DMS79 (cell line): Measurements from ENCODE around the gene HBA1.
"Not testable (repeated sequence)": the region's sequence is repeated elsewhere in the genome, so short reads cannot be mapped to it uniquely, and the experiment has no call there.

ENCODE experiments used
- DNase-seq: peaks from one replicate; lab custom pipeline; 2025; lab: John Stamatoyannopoulos, UW

HBA1 gene

DNA sequence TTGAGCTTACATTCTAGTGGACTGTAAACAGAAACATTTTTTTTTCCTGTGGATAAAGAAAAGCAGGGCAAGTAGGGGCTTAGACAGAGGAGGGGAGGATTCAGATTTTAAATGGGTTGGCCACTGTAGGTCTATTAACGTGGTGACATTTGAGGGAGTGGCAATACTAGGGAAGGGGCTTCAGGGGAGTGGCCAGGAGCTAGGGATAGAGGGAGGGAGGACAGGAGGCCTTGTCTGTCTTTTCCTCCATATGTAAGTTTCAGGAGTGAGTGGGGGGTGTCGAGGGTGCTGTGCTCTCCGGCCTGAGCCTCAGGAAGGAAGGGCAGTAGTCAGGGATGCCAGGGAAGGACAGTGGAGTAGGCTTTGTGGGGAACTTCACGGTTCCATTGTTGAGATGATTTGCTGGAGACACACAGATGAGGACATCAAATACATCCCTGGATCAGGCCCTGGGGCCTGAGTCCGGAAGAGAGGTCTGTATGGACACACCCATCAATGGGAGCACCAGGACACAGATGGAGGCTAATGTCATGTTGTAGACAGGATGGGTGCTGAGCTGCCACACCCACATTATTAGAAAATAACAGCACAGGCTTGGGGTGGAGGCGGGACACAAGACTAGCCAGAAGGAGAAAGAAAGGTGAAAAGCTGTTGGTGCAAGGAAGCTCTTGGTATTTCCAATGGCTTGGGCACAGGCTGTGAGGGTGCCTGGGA lies 17.2 kb upstream of the HBA1 start:
- DNase-seq, result no peak

DNA sequence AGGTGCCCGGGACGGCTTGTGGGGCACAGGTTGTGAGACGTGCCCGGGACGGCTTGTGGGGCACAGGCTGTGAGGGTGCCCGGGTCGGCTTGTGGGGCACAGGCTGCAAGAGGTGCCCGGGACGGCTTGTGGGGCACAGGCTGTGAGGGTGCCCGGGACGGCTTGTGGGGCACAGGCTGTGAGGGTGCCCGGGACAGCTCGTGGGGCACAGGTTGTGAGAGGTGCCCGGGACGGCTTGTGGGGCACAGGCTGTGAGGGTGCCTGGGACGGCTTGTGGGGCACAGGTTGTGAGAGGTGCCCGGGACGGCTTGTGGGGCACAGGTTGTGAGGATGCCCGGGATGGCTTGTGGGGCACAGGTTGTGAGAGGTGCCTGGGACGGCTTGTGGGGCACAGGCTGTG lies 16.2 kb upstream of the HBA1 start:
- not testable (repeated sequence) for DNase-seq

DNA sequence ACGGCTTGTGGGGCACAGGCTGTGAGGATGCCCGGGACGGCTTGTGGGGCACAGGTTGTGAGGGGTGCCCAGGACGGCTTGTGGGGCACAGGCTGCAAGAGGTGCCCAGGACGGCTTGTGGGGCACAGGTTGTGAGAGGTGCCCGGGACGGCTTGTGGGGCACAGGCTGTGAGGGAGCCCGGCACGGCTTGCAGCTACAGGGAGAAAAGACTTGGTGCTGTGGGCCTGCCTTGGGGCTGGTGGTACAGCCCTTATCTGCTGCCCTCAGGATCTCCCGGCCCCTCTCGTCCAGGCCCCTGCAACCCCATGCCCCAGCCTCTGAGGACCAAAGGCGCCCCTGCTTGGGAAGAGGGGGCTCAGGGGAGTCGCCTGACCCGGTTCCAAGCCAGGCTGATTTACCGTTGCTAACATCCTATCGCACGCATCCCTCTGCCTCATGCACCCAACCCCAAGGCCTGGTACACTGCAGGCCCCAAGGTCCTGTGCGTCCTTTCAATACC lies 15.7 kb upstream of the HBA1 start:
- DNase-seq, result no peak

DNA sequence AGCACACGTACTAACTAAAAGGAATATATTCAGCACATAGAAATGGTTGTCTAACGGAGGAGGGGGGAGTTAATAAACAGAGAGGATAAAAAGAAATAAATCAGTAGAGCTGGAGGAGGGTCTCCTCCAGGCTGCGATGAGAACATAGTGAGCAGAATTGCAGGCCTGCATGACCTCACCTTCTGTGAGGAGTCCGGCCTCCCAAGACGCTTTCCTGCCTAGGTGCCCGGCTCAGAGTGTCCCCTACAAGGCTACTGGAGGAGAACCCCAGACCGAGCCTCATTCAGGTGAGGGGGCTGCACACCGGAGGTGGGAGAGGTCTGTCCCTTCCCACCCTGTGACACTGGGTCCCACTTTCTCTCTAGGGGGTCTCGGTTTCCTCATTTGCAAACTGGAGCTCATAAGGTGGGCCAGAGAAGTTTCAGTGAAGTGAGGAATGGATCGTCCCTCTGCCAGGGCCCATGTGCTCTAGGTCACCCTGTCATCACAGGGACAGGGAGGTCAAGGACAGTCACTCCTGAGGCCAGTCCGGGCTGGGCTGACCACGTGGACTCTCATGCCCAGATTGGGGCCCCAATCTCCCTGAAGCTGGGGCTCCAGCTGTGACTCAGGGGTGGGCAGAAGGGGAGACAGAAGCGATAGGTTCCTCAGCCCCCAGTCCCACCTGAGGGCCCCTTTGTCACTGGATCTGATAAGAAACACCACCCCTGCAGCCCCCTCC lies 14.0 kb upstream of the HBA1 start:
- DNase-seq, result no peak

DNA sequence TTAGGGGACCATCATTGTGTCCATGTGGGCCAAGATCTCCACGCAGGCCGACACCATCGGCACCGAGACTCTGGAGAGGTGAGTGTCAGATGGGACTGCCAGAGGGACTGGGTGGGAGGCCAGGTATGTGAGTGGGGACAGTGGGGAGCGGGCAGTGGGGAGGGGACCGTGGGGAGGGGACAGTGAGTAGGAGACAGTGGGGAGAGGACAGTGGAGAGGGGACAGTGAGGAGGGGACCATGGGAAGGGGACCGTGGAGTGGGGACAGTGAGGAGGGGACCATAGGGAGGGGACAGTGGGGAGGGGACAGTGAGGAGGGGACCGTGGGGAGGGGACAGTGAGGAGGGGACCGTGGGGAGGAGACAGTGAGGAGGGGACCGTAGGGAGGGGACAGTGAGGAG lies 13.3 kb upstream of the HBA1 start:
- DNase-seq, result not testable (repeated sequence)

DNA sequence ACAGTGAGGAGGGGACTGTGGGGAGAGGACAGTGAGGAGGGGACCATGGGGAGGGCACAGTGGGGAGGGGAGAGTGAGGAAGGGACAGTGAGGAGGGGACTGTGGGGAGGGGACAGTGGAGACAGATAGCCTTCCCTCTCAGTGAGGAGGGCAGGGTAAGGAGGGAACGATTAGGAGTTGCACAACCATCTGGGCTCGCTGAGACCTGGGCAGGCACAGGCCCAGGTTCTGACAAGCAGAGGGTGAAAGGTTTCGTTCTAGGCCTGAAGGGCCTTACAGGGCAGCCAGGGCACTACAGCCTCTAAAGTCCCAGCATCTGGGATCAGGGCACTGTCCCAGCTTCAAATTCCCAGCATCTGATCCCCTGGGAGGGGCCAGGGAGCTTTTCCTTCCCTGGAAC lies 12.8 kb upstream of the HBA1 start:
- DNase-seq, result not testable (repeated sequence)

DNA sequence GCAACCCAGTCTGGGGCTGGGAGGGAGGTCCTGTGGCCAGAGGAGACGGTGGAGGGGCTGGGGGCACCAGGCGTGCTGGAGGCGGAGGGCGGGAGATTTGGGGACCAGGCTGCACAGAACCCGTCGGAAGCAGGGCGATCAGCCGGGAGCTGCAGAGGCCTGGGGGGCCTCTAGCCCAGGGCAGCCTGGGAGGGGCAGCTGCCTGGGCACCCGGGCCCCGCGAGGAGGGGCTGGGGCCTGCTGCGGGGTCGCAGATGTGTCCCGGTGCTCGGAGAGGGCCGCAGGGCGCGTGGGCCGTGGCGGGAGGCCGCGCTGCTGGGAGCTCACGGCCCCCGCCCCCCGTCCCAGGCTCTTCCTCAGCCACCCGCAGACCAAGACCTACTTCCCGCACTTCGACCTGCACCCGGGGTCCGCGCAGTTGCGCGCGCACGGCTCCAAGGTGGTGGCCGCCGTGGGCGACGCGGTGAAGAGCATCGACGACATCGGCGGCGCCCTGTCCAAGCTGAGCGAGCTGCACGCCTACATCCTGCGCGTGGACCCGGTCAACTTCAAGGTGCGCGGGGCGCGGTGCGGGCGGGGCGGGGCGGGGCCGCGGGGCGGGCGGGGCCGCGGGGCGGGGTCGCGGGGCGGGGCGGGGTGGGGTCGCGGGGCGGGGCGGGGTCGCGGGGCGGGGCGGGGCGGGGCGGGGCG lies 12.2 kb upstream of the HBA1 start:
- DNase-seq, result not testable (repeated sequence)

DNA sequence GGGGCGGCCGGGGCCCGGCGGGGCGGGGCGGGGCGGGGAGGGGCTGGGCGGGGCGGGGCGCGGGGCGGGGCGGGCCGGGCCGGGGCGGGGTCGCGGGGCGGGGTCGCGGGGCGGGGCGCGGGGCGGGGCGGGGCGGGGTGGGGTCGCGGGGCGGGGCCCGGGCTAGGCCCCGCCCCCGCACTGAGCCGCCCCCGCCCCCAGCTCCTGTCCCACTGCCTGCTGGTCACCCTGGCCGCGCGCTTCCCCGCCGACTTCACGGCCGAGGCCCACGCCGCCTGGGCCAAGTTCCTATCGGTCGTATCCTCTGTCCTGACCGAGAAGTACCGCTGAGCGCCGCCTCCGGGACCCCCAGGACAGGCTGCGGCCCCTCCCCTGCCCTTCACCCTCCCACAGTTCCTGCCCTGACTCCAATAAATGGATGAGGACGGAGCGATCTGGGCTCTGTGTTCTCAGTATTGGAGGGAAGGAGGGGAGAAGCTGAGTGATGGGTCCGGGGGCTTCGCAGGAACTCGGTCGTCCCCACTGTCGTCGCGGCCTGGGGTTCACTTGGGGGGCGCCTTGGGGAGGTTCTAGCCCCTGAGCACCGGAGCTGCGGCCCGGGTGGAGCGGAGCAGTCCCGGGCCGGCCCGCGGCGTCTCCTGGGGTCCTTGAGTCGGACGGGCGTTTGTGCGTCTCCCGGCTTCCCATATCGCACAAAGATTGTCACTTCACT lies 11.5 kb upstream of the HBA1 start:
- no peak for DNase-seq

DNA sequence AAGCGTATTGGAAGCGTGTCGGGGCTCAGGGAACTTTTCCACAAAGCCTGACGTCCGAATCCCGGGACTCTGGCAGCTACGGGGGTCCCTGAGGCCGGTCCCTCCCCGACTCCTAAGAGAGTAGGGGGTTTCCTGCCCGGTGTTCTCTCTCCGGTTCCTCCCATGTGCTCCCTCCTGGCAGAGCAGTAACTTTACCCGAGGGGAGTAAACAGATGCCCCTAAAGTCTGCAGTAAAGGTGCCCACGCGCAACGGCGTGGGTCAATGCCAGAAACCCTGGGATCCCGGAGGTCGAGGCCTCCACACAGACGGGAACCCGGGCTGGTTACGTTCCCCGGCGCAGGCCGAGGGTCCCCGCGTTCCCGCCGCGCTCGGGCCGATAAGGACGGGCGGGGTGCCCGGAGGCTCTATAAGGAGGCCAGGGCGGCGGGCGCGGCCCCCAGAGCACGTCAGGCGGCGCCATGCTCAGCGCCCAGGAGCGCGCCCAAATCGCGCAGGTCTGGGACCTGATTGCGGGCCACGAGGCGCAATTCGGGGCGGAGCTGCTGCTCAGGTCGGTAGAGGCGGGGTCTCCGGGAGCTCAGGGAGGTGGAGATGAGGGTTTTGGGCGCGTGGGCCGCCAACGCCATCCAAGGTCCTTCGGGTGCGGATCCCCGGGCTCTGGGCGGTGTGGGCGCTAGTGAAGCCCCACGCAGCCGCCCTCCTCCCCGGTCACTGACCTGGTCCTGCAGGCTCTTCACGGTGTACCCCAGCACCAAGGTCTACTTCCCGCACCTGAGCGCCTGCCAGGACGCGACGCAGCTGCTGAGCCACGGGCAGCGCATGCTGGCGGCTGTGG lies 10.7 kb upstream of the HBA1 start, which contains the start of gene HBM:
Gene HBM (plus strand): TSS at position 440 of the 836 bp plus-strand sequence. CDS start 20 bp downstream, at position 460.
- no peak for DNase-seq

DNA sequence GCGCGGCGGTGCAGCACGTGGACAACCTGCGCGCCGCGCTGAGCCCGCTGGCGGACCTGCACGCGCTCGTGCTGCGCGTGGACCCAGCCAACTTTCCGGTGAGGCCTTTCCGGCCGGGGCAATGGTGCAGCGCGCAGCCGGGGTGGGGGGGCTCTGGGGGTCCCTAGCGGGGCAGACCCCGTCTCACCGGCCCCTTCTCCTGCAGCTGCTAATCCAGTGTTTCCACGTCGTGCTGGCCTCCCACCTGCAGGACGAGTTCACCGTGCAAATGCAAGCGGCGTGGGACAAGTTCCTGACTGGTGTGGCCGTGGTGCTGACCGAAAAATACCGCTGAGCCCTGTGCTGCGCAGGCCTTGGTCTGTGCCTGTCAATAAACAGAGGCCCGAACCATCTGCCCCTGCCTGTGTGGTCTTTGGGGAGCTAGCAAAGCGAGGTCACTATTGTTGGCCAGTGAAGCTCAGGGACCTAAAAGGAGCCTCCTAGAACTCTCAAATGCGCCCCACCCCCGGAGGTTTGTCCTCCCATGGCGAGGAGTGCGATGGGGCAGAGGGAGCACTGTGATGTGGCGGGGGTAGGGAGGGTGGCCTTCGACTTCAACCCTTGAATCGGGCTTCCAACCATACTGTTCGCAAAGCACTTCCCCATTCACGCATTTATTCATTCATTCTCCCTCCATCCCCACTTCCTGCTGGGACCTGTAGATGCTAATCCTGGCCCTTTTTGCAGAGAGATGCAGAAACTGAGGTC lies 9.9 kb upstream of the HBA1 start:
- DNase-seq, result no peak

DNA sequence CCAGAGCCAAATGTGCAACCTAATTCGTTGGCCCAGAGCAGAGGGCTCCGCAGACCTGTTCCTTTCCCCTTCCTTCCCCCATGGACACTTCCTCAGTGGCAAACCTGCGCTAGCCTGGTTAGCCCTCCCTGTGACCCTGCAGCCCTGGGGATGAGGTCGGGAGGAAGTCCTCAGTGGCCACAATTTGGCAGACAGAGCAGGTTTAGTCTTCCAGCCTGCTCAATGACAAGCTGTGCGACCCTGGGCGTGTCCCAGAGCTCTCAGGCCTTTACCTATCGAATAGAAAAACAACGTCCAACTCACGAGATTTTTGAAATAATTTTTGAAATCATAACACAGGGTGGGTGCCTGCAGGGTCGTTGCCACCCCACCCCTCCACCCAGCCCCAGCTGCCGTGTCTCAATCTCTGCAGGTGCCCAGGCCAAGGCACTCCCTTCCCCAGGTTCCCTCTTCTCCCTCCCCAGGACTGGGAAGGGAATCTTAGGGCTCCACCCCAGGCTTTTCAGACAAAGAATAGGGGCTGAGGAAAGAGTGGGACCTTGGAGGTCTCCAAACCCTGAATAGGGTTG lies 9.3 kb upstream of the HBA1 start:
- DNase-seq, result no peak

DNA sequence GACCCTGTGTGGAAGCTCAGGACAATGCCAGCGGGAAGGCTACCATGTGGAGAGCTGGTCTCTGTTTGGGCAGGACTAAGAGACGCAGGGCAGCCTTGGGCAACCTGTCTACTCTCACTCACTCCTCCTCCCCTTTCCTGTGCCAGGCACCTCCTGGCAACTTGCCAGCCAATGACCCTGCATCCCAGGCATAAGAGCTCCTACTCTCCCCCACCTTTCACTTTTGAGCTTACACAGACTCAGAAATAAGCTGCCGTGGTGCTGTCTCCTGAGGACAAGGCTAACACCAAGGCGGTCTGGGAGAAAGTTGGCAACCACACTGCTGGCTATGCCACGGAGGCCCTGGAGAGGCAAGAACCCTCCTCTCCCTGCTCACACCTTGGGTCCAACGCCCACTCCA lies 8.1 kb upstream of the HBA1 start:
- DNase-seq, result peak; percentile 27

DNA sequence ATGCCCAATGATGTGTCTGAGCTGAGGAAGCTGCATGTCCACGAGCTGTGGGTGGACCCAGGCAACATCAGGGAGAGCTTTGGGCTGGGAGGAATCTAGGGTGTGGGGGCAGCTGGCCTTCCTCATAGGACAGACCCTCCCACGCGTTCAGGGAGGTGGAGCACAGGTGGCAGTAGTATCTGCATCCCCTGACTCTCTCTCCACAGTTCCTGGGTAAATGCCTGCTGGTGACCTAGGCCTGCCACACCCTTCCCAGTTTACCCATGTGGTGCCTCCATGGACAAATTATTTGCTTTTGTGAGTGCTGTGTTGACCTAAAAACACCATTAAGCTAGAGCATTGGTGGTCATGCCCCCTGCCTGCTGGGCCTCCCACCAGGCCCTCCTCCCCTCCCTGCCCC lies 7.5 kb upstream of the HBA1 start:
- no peak for DNase-seq

DNA sequence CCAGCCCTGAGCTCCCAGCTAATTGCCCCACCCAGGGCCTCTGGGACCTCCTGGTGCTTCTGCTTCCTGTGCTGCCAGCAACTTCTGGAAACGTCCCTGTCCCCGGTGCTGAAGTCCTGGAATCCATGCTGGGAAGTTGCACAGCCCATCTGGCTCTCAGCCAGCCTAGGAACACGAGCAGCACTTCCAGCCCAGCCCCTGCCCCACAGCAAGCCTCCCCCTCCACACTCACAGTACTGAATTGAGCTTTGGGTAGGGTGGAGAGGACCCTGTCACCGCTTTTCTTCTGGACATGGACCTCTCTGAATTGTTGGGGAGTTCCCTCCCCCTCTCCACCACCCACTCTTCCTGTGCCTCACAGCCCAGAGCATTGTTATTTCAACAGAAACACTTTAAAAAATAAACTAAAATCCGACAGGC lies 6.4 kb upstream of the HBA1 start:
- not testable (repeated sequence) for DNase-seq

DNA sequence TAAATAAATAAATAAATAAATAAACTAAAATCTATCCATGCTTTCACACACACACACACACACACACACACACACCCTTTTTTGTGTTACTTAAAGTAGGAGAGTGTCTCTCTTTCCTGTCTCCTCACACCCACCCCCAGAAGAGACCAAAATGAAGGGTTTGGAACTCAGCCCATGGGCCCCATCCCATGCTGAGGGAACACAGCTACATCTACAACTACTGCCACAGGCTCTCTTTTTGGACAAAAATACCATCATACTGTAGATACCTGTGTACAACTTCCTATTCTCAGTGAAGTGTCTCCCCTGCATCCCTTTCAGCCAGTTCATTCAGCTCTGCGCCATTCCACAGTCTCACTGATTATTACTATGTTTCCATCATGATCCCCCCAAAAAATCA lies 5.7 kb upstream of the HBA1 start:
- DNase-seq, result no peak

DNA sequence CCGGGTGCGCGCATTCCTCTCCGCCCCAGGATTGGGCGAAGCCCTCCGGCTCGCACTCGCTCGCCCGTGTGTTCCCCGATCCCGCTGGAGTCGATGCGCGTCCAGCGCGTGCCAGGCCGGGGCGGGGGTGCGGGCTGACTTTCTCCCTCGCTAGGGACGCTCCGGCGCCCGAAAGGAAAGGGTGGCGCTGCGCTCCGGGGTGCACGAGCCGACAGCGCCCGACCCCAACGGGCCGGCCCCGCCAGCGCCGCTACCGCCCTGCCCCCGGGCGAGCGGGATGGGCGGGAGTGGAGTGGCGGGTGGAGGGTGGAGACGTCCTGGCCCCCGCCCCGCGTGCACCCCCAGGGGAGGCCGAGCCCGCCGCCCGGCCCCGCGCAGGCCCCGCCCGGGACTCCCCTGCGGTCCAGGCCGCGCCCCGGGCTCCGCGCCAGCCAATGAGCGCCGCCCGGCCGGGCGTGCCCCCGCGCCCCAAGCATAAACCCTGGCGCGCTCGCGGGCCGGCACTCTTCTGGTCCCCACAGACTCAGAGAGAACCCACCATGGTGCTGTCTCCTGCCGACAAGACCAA lies 4.0 kb upstream of the HBA1 start, which contains the start of gene HBA2:
Gene HBA2 (plus strand): TSS at position 503 of the 568 bp plus-strand sequence. CDS start 37 bp downstream, at position 540.
- DNase-seq, result not testable (repeated sequence)

DNA sequence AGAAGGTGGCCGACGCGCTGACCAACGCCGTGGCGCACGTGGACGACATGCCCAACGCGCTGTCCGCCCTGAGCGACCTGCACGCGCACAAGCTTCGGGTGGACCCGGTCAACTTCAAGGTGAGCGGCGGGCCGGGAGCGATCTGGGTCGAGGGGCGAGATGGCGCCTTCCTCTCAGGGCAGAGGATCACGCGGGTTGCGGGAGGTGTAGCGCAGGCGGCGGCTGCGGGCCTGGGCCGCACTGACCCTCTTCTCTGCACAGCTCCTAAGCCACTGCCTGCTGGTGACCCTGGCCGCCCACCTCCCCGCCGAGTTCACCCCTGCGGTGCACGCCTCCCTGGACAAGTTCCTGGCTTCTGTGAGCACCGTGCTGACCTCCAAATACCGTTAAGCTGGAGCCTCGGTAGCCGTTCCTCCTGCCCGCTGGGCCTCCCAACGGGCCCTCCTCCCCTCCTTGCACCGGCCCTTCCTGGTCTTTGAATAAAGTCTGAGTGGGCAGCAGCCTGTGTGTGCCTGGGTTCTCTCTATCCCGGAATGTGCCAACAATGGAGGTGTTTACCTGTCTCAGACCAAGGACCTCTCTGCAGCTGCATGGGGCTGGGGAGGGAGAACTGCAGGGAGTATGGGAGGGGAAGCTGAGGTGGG lies 3.1 kb upstream of the HBA1 start:
- DNase-seq, result not testable (repeated sequence)

DNA sequence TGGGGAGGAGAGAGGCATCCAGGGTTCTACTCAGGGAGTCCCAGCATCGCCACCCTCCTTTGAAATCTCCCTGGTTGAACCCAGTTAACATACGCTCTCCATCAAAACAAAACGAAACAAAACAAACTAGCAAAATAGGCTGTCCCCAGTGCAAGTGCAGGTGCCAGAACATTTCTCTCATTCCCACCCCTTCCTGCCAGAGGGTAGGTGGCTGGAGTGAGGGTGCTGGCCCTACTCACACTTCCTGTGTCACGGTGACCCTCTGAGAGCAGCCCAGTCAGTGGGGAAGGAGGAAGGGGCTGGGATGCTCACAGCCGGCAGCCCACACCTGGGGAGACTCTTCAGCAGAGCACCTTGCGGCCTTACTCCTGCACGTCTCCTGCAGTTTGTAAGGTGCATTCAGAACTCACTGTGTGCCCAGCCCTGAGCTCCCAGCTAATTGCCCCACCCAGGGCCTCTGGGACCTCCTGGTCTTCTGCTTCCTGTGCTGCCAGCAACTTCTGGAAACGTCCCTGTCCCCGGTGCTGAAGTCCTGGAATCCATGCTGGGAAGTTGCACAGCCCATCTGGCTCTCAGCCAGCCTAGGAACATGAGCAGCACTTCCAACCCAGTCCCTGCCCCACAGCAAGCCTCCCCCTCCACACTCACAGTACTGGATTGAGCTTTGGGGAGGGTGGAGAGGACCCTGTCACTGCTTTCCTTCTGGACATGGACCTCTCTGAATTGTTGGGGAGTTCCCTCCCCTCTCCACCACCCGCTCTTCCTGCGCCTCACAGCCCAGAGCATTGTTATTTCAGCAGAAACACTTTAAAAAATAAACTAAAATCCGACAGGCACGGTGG lies 2.3 kb upstream of the HBA1 start:
- DNase-seq, result not testable (repeated sequence)
